WTC11 (cell line): Measurements from ENCODE around the gene ABCD4. TPM values are rescaled to one million over a fixed set of nuclear protein-coding genes. Genes with fewer than 3 reads are reported as not detected.

Source experiments
- ATAC-seq: fragments of 200-7000 bp; cut with Tn5 transposase; 2 replicates; pipeline ENCODE4 v1.10.0; 2021; ENCODE audit warnings: mild to moderate bottlenecking, moderate library complexity
- CTCF ChIA-PET: fragments of 300-600 bp; sonication (Branson Sonifier 250); formaldehyde crosslinking; loops from one replicate; lab custom pipeline; 2021; ENCODE audit warnings: antibody characterized with exemption; lab: Charles Lee
- POLR2A ChIA-PET: fragments of 350-600 bp; sonication (Branson Sonifier 250); formaldehyde crosslinking; loops from one replicate; lab custom pipeline; 2021; ENCODE audit warnings: antibody characterized with exemption; lab: Charles Lee
- DNase-seq: peaks from one replicate; pipeline ENCODE4 v3.0.0; 2021; ENCODE audit warnings: low spot score
- H3K27ac Mint-ChIP-seq: 2 replicates; pipeline ENCODE4 v1.8.0; 2021; ENCODE audit warnings: mixed read lengths
- H3K27me3 Mint-ChIP-seq: 2 replicates; pipeline ENCODE4 v1.8.0; 2021; ENCODE audit warnings: low read depth, mild to moderate bottlenecking, moderate library complexity, mixed read lengths
- H3K36me3 Mint-ChIP-seq: 2 replicates; pipeline ENCODE4 v1.8.0; 2021; ENCODE audit warnings: mixed read lengths
- H3K4me1 Mint-ChIP-seq: 2 replicates; pipeline ENCODE4 v1.8.0; 2022; ENCODE audit warnings: mixed read lengths
- H3K4me3 Mint-ChIP-seq: 2 replicates; pipeline ENCODE4 v1.8.0; 2021; ENCODE audit warnings: mild to moderate bottlenecking, moderate library complexity, mixed read lengths
- H3K9me3 Mint-ChIP-seq: 2 replicates; pipeline ENCODE4 v1.8.0; 2021; ENCODE audit warnings: mixed read lengths
- GTF2I ChIP-seq: fragments of 250-450 bp; sonication (Bioruptor Pico); conservative IDR thresholded peaks from 2 replicates; pipeline ENCODE4 v1.4.0; 2021; ENCODE audit warnings: mild to moderate bottlenecking
- IRF2 ChIP-seq: sonication (generic); formaldehyde crosslinking; IDR thresholded peaks from 2 replicates; pipeline ENCODE4 v1.8.0; 2022; ENCODE audit warnings: low read depth, missing genetic modification reagents, borderline replicate concordance
- JAZF1 ChIP-seq: fragments of 250-450 bp; sonication (Bioruptor Pico); IDR thresholded peaks from 2 replicates; pipeline ENCODE4 v1.9.0; 2021; ENCODE audit warnings: moderate library complexity, mild to moderate bottlenecking, inconsistent platforms
- JUN ChIP-seq: sonication (generic); formaldehyde crosslinking; IDR thresholded peaks from 2 replicates; pipeline ENCODE4 v1.8.0; 2023; ENCODE audit warnings: mild to moderate bottlenecking, missing genetic modification reagents
- MXD4 ChIP-seq: fragments of 250-450 bp; sonication (Bioruptor Pico); IDR thresholded peaks from 2 replicates; pipeline ENCODE4 v1.8.0; 2021; ENCODE audit warnings: mild to moderate bottlenecking, moderate library complexity, borderline replicate concordance
- NFE2L1 ChIP-seq: sonication (generic); formaldehyde crosslinking; IDR thresholded peaks from 2 replicates; pipeline ENCODE4 v1.8.1; 2023; ENCODE audit warnings: missing genetic modification reagents
- RELA ChIP-seq: sonication (generic); formaldehyde crosslinking; IDR thresholded peaks from 2 replicates; pipeline ENCODE4 v1.8.1; 2022; ENCODE audit warnings: missing genetic modification reagents, mild to moderate bottlenecking, borderline replicate concordance
- SP1 ChIP-seq: sonication (generic); formaldehyde crosslinking; conservative IDR thresholded peaks from 2 replicates; pipeline ENCODE4 v1.8.1; 2022; ENCODE audit warnings: missing genetic modification reagents
- TCF7 ChIP-seq: sonication (generic); formaldehyde crosslinking; IDR thresholded peaks from 2 replicates; pipeline ENCODE4 v1.8.0; 2022; ENCODE audit warnings: mild to moderate bottlenecking, low read depth, missing genetic modification reagents, moderate library complexity
- ZNF232 ChIP-seq: sonication (generic); formaldehyde crosslinking; IDR thresholded peaks from 2 replicates; pipeline ENCODE4 v1.8.0; 2022; ENCODE audit warnings: mild to moderate bottlenecking, missing genetic modification reagents
- ZNF317 ChIP-seq: sonication (generic); formaldehyde crosslinking; IDR thresholded peaks from 2 replicates; pipeline ENCODE4 v1.8.1; 2023; ENCODE audit warnings: low read depth, mild to moderate bottlenecking, moderate library complexity, missing genetic modification reagents, borderline replicate concordance
- ZNF416 ChIP-seq: fragments of 250-450 bp; sonication (Bioruptor Pico); IDR thresholded peaks from 2 replicates; pipeline ENCODE4 v1.9.0; 2021; ENCODE audit warnings: mild to moderate bottlenecking, inconsistent platforms
- ZNF671 ChIP-seq: fragments of 250-450 bp; sonication (Bioruptor Pico); IDR thresholded peaks from 2 replicates; pipeline ENCODE4 v1.8.0; 2021; ENCODE audit warnings: mild to moderate bottlenecking
- total RNA-seq: library from RNA; stranded (reverse); gene quantifications from 3 replicates; pipeline ENCODE4 v1.2.3, GENCODE V29; 2021
- TF ChIP-seq, protein P1 (sequence below): fragments of 250-450 bp; sonication (Bioruptor Pico); IDR thresholded peaks from 2 replicates; pipeline ENCODE4 v1.9.0; 2021; ENCODE audit warnings: mild to moderate bottlenecking, borderline replicate concordance
- TF ChIP-seq, protein P2 (sequence below): sonication (generic); formaldehyde crosslinking; IDR thresholded peaks from 2 replicates; pipeline ENCODE4 v1.8.0; 2022; ENCODE audit warnings: mild to moderate bottlenecking, missing genetic modification reagents
- TF ChIP-seq, protein P3 (sequence below): sonication (generic); formaldehyde crosslinking; IDR thresholded peaks from 2 replicates; pipeline ENCODE4 v1.8.0; 2022; ENCODE audit warnings: mild to moderate bottlenecking, missing genetic modification reagents
- TF ChIP-seq, protein P4 (sequence below): sonication (generic); formaldehyde crosslinking; IDR thresholded peaks from 2 replicates; pipeline ENCODE4 v1.8.1; 2023; ENCODE audit warnings: mild to moderate bottlenecking, missing genetic modification reagents
- TF ChIP-seq, protein P5 (sequence below): sonication (generic); formaldehyde crosslinking; IDR thresholded peaks from 2 replicates; pipeline ENCODE4 v1.8.1; 2023; ENCODE audit warnings: mild to moderate bottlenecking, missing genetic modification reagents, moderate library complexity
- TF ChIP-seq, protein P6 (sequence below): sonication (generic); formaldehyde crosslinking; IDR thresholded peaks from 2 replicates; pipeline ENCODE4 v1.8.1; 2022; ENCODE audit warnings: mild to moderate bottlenecking, missing genetic modification reagents, moderate library complexity, borderline replicate concordance
- TF ChIP-seq, protein P7 (sequence below): sonication (generic); formaldehyde crosslinking; IDR thresholded peaks from 2 replicates; pipeline ENCODE4 v1.8.1; 2022; ENCODE audit warnings: low read depth, missing genetic modification reagents, borderline replicate concordance
- TF ChIP-seq, protein P8 (sequence below): fragments of 250-450 bp; sonication (Bioruptor Pico); IDR thresholded peaks from 2 replicates; pipeline ENCODE4 v1.9.0; 2021; ENCODE audit warnings: mild to moderate bottlenecking

ABCD4 gene
- total RNA-seq, 1 experiment from 2014 or later: 90.2 TPM

DNA sequence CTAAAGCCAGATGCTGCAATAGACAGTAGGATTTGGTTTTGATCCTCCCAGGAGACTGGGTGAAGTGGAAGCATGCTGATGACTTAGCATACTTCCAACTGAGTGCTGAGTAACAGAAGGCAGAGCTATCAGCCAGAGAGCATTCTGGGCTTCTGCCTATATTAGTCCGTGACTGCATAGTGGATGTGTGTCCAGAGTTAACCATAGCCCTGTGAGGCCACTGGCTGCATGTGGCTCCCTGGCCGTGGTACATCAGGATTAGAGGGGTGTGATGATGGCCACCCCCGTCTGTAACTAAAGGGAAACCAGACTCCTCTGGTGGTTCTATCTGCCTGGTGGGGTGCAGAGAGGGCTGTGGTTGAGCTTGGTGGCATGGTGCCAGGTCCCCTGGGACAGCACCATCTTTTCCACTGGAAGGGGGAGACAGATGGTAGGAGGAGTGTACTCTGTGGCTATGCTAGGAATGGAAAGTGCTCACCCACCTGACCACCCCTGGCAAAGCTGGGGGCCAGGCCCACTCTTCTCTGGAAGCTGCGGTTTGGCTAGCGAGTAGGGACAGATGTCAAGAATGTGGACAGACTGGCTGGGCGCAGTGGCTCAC is 27.4 kb downstream of the ABCD4 start:
- ATAC-seq: no peak
- H3K27ac Mint-ChIP-seq: no peak overlapping the region
- POLR2A ChIA-PET: no interaction called here

DNA sequence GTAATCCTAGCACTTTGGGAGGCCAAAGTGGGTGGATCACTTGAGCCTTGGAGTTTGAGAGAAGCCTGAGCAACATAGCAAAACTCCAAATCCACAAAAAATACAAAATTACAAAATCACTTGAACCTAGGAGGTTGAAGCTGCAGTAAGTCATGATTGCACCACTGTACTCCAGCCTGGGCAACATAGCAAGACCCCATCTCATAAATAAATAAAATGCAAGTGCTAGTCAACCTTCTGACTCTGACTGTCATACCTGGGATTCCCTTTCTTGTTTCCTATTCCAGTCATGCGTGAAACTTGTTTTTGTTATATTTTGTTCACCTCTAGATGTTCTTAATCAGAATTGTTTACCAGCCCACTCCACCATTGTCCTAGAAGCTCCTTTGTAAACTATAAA is 31.4 kb downstream of the ABCD4 start:
- Mint-ChIP-seq H3K9me3 (no peaks in the 10 kb centered on the region), H3K27me3 (no peaks in the 10 kb centered on the region; the same call in 1 of the 2 replicates), H3K36me3 (no peaks in the 10 kb centered on the region), H3K4me1 (peaks cover 7% of the 10 kb centered on the region), H3K4me3 (no peak overlapping the region), H3K27ac (no peak overlapping the region)
- DNase-seq: no peak
- no peak for ATAC-seq
- no peak for TF ChIP-seq JUN (CRISPR knock-in tag)
- TF ChIP-seq ZNF232 (CRISPR knock-in tag): no peak
- TF ChIP-seq ZNF416: no peak
- TF ChIP-seq, protein P1, sequence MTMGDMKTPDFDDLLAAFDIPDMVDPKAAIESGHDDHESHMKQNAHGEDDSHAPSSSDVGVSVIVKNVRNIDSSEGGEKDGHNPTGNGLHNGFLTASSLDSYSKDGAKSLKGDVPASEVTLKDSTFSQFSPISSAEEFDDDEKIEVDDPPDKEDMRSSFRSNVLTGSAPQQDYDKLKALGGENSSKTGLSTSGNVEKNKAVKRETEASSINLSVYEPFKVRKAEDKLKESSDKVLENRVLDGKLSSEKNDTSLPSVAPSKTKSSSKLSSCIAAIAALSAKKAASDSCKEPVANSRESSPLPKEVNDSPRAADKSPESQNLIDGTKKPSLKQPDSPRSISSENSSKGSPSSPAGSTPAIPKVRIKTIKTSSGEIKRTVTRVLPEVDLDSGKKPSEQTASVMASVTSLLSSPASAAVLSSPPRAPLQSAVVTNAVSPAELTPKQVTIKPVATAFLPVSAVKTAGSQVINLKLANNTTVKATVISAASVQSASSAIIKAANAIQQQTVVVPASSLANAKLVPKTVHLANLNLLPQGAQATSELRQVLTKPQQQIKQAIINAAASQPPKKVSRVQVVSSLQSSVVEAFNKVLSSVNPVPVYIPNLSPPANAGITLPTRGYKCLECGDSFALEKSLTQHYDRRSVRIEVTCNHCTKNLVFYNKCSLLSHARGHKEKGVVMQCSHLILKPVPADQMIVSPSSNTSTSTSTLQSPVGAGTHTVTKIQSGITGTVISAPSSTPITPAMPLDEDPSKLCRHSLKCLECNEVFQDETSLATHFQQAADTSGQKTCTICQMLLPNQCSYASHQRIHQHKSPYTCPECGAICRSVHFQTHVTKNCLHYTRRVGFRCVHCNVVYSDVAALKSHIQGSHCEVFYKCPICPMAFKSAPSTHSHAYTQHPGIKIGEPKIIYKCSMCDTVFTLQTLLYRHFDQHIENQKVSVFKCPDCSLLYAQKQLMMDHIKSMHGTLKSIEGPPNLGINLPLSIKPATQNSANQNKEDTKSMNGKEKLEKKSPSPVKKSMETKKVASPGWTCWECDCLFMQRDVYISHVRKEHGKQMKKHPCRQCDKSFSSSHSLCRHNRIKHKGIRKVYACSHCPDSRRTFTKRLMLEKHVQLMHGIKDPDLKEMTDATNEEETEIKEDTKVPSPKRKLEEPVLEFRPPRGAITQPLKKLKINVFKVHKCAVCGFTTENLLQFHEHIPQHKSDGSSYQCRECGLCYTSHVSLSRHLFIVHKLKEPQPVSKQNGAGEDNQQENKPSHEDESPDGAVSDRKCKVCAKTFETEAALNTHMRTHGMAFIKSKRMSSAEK (CRISPR knock-in tag): no peak
- TF ChIP-seq, protein P2, sequence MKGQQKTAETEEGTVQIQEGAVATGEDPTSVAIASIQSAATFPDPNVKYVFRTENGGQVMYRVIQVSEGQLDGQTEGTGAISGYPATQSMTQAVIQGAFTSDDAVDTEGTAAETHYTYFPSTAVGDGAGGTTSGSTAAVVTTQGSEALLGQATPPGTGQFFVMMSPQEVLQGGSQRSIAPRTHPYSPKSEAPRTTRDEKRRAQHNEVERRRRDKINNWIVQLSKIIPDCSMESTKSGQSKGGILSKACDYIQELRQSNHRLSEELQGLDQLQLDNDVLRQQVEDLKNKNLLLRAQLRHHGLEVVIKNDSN (CRISPR knock-in tag): no peak
- ChIA-PET CTCF (interaction anchor here (0.7 to 1.0 kb wide), 2 partner anchors 19 to 337 kb away, joined by 4 to 5 read pairs; no protein-coding TSS in a partner anchor), POLR2A (no interaction called here)

More for the DNA sequence above, 27.4 kb downstream of the ABCD4 start:
- no peak for DNase-seq
- TF ChIP-seq RELA (CRISPR knock-in tag): no peak
- no peak for TF ChIP-seq ZNF671 (CRISPR knock-in tag)
- no peak for TF ChIP-seq IRF2 (CRISPR knock-in tag)
- TF ChIP-seq, protein P3, sequence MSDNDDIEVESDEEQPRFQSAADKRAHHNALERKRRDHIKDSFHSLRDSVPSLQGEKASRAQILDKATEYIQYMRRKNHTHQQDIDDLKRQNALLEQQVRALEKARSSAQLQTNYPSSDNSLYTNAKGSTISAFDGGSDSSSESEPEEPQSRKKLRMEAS (CRISPR knock-in tag): no peak
- TF ChIP-seq, protein P4, sequence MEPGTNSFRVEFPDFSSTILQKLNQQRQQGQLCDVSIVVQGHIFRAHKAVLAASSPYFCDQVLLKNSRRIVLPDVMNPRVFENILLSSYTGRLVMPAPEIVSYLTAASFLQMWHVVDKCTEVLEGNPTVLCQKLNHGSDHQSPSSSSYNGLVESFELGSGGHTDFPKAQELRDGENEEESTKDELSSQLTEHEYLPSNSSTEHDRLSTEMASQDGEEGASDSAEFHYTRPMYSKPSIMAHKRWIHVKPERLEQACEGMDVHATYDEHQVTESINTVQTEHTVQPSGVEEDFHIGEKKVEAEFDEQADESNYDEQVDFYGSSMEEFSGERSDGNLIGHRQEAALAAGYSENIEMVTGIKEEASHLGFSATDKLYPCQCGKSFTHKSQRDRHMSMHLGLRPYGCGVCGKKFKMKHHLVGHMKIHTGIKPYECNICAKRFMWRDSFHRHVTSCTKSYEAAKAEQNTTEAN (CRISPR knock-in tag): no peak
- TF ChIP-seq, protein P5, sequence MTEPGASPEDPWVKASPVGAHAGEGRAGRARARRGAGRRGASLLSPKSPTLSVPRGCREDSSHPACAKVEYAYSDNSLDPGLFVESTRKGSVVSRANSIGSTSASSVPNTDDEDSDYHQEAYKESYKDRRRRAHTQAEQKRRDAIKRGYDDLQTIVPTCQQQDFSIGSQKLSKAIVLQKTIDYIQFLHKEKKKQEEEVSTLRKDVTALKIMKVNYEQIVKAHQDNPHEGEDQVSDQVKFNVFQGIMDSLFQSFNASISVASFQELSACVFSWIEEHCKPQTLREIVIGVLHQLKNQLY (CRISPR knock-in tag): no peak
- TF ChIP-seq GTF2I (CRISPR knock-in tag): no peak
- TF ChIP-seq, protein P6, sequence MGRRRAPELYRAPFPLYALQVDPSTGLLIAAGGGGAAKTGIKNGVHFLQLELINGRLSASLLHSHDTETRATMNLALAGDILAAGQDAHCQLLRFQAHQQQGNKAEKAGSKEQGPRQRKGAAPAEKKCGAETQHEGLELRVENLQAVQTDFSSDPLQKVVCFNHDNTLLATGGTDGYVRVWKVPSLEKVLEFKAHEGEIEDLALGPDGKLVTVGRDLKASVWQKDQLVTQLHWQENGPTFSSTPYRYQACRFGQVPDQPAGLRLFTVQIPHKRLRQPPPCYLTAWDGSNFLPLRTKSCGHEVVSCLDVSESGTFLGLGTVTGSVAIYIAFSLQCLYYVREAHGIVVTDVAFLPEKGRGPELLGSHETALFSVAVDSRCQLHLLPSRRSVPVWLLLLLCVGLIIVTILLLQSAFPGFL (CRISPR knock-in tag): no peak
- TF ChIP-seq JAZF1 (CRISPR knock-in tag): no peak
- TF ChIP-seq TCF7 (CRISPR knock-in tag): no peak
- TF ChIP-seq MXD4 (CRISPR knock-in tag): no peak
- no peak for TF ChIP-seq ZNF317
- TF ChIP-seq, protein P7, sequence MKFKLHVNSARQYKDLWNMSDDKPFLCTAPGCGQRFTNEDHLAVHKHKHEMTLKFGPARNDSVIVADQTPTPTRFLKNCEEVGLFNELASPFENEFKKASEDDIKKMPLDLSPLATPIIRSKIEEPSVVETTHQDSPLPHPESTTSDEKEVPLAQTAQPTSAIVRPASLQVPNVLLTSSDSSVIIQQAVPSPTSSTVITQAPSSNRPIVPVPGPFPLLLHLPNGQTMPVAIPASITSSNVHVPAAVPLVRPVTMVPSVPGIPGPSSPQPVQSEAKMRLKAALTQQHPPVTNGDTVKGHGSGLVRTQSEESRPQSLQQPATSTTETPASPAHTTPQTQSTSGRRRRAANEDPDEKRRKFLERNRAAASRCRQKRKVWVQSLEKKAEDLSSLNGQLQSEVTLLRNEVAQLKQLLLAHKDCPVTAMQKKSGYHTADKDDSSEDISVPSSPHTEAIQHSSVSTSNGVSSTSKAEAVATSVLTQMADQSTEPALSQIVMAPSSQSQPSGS: no peak
- TF ChIP-seq, protein P2 (CRISPR knock-in tag): no peak
- no peak for TF ChIP-seq NFE2L1 (CRISPR knock-in tag)
- TF ChIP-seq SP1 (CRISPR knock-in tag): no peak
- TF ChIP-seq, protein P8, sequence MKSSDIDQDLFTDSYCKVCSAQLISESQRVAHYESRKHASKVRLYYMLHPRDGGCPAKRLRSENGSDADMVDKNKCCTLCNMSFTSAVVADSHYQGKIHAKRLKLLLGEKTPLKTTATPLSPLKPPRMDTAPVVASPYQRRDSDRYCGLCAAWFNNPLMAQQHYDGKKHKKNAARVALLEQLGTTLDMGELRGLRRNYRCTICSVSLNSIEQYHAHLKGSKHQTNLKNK: no peak
- Mint-ChIP-seq H3K27me3 (peaks cover 3% of the 10 kb centered on the region), H3K36me3 (peaks cover 2% of the 10 kb centered on the region; the same call in 1 of the 2 replicates), H3K9me3 (peaks cover 9% of the 10 kb centered on the region), H3K4me1 (no peaks in the 10 kb centered on the region), H3K4me3 (no peak overlapping the region)
- CTCF ChIA-PET: interaction anchor here (1.2 to 2.5 kb wide), 3 partner anchors 15 to 19 kb away, joined by 5 to 10 read pairs (median 10); no protein-coding TSS in a partner anchor
